NOMO-1 treated with dmso at 0.1 percent for 144 hours (cell line): Measurements from ENCODE around the gene LRRC75A.
"Not testable (repeated sequence)": the region's sequence is repeated elsewhere in the genome, so short reads cannot be mapped to it uniquely, and the experiment has no call there.

Experiments
- DNase-seq: peaks from one replicate; lab custom pipeline; 2025; ENCODE audit not compliant: unreplicated experiment; lab: John Stamatoyannopoulos, UW

Gene LRRC75A, protein sequence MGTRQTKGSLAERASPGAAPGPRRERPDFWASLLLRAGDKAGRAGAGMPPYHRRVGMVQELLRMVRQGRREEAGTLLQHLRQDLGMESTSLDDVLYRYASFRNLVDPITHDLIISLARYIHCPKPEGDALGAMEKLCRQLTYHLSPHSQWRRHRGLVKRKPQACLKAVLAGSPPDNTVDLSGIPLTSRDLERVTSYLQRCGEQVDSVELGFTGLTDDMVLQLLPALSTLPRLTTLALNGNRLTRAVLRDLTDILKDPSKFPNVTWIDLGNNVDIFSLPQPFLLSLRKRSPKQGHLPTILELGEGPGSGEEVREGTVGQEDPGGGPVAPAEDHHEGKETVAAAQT

GRCh38 chr17:16491703-16492612 lies at the start of gene LRRC75A:
LRRC75A (minus strand) TSS chr17:16492193; CDS start chr17:16491990, 203 bp downstream.
- no peak for DNase-seq

- DNase-seq: no peak
Observed at GRCh38 chr17:16537130-16537458, 45.1 kb upstream of the LRRC75A start.

DNA sequence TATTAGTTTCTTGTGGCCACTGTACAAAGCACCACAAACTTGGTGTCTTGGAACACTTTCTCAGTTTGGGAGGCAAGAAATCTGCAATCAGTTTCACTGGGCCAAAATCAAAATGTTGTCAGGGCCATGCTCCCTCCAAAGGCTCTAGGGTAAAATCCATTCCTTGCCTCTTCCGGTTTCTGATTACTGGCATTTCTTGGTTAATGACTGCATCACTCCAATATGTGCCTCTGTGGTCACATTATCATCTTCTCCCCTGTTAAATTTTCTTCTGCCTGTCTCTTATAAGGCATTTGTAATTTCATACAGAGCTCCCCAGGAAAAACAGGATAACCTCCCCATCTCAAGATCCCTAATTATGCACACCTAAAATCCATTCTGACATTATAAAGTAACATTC lies 42.2 kb upstream of the LRRC75A start:
- no peak for DNase-seq

GRCh38 chr17:16529906-16530305 lies 37.9 kb upstream of the LRRC75A start:
- no peak for DNase-seq

- no peak for DNase-seq
Observed at GRCh38 chr17:16527298-16527697, 35.3 kb upstream of the LRRC75A start.

DNA sequence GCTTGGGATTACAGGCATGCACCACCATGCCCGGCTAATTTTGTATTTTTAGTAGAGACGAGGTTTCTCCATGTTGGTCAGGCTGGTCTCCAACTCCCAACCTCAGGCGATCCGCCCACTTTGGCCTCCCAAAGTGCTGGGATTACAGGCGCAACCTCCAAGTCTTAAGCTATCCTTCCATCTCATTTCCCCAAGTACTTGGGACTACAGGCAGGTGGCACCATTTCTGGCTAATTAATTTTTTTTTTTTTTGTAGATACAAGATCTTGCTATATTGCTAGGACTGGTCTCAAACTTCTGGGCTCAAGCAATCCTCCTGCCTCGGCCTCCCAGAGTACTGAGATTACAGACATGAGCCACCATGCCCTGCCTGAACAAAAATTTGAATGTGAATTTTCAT lies 33.6 kb upstream of the LRRC75A start:
- not testable (repeated sequence) for DNase-seq

- DNase-seq: peak; percentile 87
Observed at GRCh38 chr17:16521070-16521727, 29.2 kb upstream of the LRRC75A start.

GRCh38 chr17:16519021-16519420 lies 27.0 kb upstream of the LRRC75A start:
- DNase-seq: no peak

GRCh38 chr17:16517477-16517876 lies 25.5 kb upstream of the LRRC75A start:
- no peak for DNase-seq

DNA sequence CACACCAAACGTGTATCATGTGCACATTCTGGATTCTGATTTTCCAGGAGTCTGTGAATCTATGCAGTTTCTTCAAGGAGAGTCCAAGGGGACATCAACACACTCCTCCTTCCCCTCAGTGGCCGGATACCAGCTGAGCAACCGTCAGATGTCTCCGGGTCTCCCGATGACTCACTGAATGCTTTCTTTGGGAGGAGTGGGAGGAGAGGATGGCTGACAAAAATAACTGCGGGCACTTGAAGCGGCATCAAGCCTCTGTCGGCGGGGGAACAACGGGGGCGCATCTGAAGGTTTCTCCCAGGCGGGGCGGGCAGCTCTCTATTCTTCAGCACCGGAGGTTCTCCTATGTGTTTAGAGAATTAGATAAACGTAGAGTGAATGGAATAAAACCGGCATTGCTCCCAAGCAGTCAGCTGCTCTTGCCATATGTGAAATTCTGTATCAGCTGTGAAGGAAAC lies 24.6 kb upstream of the LRRC75A start:
- no peak for DNase-seq

- peak; percentile 8 for DNase-seq
Observed at GRCh38 chr17:16515933-16516332, 23.9 kb upstream of the LRRC75A start.

GRCh38 chr17:16513873-16514272 lies 21.9 kb upstream of the LRRC75A start:
- DNase-seq: no peak

DNA sequence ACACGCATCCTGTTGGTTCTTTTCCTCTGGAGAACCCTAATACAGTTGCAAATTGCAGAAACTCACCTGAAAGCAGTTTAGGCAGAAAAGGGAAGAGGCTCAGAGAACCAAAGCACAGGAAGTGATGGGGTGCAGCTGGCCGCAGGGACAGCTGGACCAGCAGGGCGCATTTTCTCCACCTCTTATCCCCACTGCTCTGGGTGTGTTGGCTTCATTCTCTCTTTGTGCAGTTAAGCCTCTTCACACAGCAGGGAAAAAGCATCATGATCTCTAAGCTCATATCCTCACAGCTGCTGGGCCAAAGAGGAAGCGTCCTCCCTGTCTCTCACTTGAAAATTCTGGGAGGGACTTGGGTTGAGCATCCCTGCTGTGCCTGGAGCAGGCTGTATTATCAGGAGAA lies 20.0 kb upstream of the LRRC75A start:
- peak; percentile 37 for DNase-seq

- no peak for DNase-seq
Observed at GRCh38 chr17:16511593-16511992, 19.6 kb upstream of the LRRC75A start.

DNA sequence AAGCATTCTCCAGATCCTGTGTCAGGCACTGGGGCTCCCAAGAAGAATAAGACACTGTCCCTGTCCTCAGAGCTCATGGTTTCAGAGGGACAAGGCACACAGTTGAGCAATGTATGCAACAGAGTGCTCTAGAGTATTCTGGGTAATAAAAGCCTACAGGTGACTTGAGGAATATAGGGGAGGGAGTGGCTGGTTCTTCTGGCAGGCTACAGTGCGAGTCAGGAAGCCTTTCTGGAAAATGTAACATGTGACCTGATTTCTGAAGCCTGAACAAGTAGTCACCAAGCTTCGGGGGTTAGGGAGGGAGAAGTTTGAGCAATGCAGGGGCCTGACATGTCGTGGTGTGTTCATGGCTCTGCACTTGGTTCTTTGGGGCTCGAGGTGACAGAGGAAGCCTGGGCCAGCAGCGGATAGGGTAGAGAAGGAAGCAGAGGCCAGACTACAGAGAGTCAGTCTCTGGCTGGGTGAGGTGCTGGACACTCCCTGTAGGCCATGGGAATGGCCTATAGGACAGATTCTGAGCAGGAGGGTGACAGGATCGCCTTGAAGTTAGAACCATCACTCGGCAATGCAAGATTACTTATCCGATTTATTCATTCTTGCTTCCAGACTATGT lies 16.0 kb upstream of the LRRC75A start:
- DNase-seq: no peak

DNA sequence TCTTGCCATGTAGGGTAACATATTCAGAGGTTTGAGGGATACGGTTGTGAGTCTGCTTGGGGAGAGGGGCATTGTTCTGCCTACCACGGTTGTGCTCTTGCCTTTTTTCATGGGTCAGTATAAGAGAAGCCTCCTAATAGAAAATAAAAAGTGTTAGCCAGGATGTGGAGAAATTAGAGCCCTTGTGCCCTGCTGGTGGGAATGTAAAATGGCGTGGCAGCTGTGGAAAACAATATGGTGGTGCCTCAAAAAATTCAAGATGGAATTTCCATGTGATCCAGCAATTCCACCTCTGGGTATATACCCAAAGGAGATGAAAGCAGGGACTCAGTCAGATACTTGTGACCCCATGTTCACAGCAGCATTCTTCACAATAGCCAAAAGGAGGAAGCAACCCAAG lies 14.2 kb upstream of the LRRC75A start:
- no peak for DNase-seq

GRCh38 chr17:16504984-16505383 lies 13.0 kb upstream of the LRRC75A start:
- DNase-seq: no peak

- no peak for DNase-seq
Observed at GRCh38 chr17:16496820-16497489, 5.0 kb upstream of the LRRC75A start.

- no peak for DNase-seq
Observed at GRCh38 chr17:16495980-16496819, 4.2 kb upstream of the LRRC75A start.

- DNase-seq: no peak
Observed at GRCh38 chr17:16495561-16495960, 3.6 kb upstream of the LRRC75A start.
